HCT116 (cell line): Measurements from ENCODE around the gene FRMD4B. TPM values are rescaled to one million over a fixed set of nuclear protein-coding genes. Genes with fewer than 3 reads are reported as not detected.

Source experiments
- ATAC-seq: fragments of 200-7000 bp; cut with Tn5 transposase; 2 replicates; pipeline ENCODE4 v1.9.1; 2020; ENCODE audit warnings: mild to moderate bottlenecking, moderate library complexity
- BruUV-seq: library from RNA; stranded (reverse); fragments of 400-500 nt; replicated peaks from 2 replicates; lab custom pipeline; 2021; lab: Mats Ljungman, UMichigan
- CTCF ChIA-PET: fragments of 300-600 bp; sonication (Branson Sonifier 250); formaldehyde crosslinking; loops from one replicate; lab custom pipeline; 2021; ENCODE audit warnings: antibody characterized with exemption; lab: Charles Lee
- POLR2A ChIA-PET: fragments of 300-600, 350-600 bp; sonication (Branson Sonifier 250); formaldehyde crosslinking; loops from one replicate; lab custom pipeline; 2021; ENCODE audit warnings: antibody characterized with exemption; lab: Charles Lee
- RAD21 ChIA-PET, 2 experiments: fragments of 300-600 bp; sonication (Branson Sonifier 250); formaldehyde crosslinking; loops; one replicate each; lab custom pipeline; 2023; ENCODE audit warnings: low total read pairs in 2 of 2; ENCODE audit not compliant: uncharacterized antibody in 2 of 2, unreplicated experiment in 2 of 2, low non-redundant PET in 1 of 2; lab: Charles Lee
- DNase-seq: peaks from one replicate; pipeline ENCODE4 v3.0.0-alpha.2; 2010; ENCODE audit warnings: low read depth, low spot score
- H2AFZ ChIP-seq: fragments of 200-600 bp; shearing (Covaris generic), sonication (generic); 2 replicates; pipeline ENCODE4 v1.6.1; 2017; ENCODE audit warnings: low read depth, mixed run types, mixed read lengths, antibody characterized with exemption, low read length; ENCODE audit not compliant: poor library complexity, severe bottlenecking
- H3K27ac ChIP-seq: 2 replicates; pipeline ENCODE4 v1.5.1; 2012; ENCODE audit warnings: low read depth, low read length
- H3K27me3 ChIP-seq: fragments of 200-600 bp; sonication (generic); 2 replicates; pipeline ENCODE4 v1.6.1; 2016; ENCODE audit warnings: mixed run types, low read length, mixed read lengths; ENCODE audit not compliant: insufficient read depth
- H3K36me3 ChIP-seq, 2 experiments: fragments of 200-500 bp in 1 of 2; fragments of 200-600 bp in 1 of 2; sonication (Bioruptor generic) in 1 of 2; sonication (generic) in 1 of 2; 2 replicates each; pipeline versions ENCODE4 v1.5.1 to v1.6.1; 2014 to 2016; ENCODE audit warnings: low read length in 2 of 2, inconsistent platforms in 1 of 2, mixed read lengths in 1 of 2, mixed run types in 1 of 2; ENCODE audit not compliant: insufficient read depth in 2 of 2, control insufficient read depth in 1 of 2
- H3K4me1 ChIP-seq, 2 experiments: fragments of 200-600 bp in 1 of 2; sonication (generic) in 1 of 2; 2 replicates each; pipeline versions ENCODE4 v1.5.1 to v1.6.1; 2012 to 2017; ENCODE audit warnings: low read length in 2 of 2, inconsistent platforms in 1 of 2, mild to moderate bottlenecking in 1 of 2, mixed read lengths in 1 of 2, mixed run types in 1 of 2, moderate library complexity in 1 of 2; ENCODE audit not compliant: insufficient read depth in 2 of 2, control insufficient read depth in 1 of 2
- H3K4me2 ChIP-seq: fragments of 200-600 bp; sonication (generic); 2 replicates; pipeline ENCODE4 v1.6.1; 2017; ENCODE audit warnings: mixed run types, low read length, mixed read lengths
- H3K4me3 ChIP-seq, 2 experiments: fragments of 200-600 bp in 1 of 2; sonication (generic) in 1 of 2; replicated peaks in 1 of 2; 2 replicates each; pipeline ENCODE4 v1.5.1; 2011 to 2016; ENCODE audit warnings: low read length in 2 of 2, control low read depth in 1 of 2, low read depth in 1 of 2, mild to moderate bottlenecking in 1 of 2, mixed read lengths in 1 of 2, mixed run types in 1 of 2
- H3K79me2 ChIP-seq: fragments of 200-600 bp; sonication (generic); 2 replicates; pipeline ENCODE4 v1.6.1; 2017; ENCODE audit warnings: mild to moderate bottlenecking, mixed run types, low read length, moderate library complexity, mixed read lengths; ENCODE audit not compliant: insufficient read depth
- H3K9ac ChIP-seq: fragments of 200-600 bp; sonication (generic); 2 replicates; pipeline ENCODE4 v1.6.1; 2016; ENCODE audit warnings: low read length, mixed read lengths
- H3K9me2 ChIP-seq: fragments of 200-600 bp; sonication (generic), shearing (Covaris generic); 2 replicates; pipeline ENCODE4 v1.6.1; 2017; ENCODE audit warnings: mixed run types, mild to moderate bottlenecking, moderate library complexity; ENCODE audit not compliant: insufficient read depth
- H3K9me3 ChIP-seq, 2 experiments: fragments of 200-500 bp in 1 of 2; fragments of 200-600 bp in 1 of 2; sonication (Bioruptor generic) in 1 of 2; sonication (generic) in 1 of 2; 2 replicates each; pipeline ENCODE4 v1.6.1; 2014 to 2017; ENCODE audit warnings: low read length in 2 of 2, mixed read lengths in 2 of 2, inconsistent platforms in 1 of 2, low read depth in 1 of 2, mild to moderate bottlenecking in 1 of 2, mixed run types in 1 of 2, moderate library complexity in 1 of 2; ENCODE audit not compliant: control insufficient read depth in 1 of 2, insufficient read depth in 1 of 2
- H4K20me1 ChIP-seq: fragments of 200-600 bp; sonication (generic), shearing (Covaris generic); 2 replicates; pipeline ENCODE4 v1.6.1; 2017; ENCODE audit warnings: mixed run types, mild to moderate bottlenecking, moderate library complexity; ENCODE audit not compliant: insufficient read depth
- CBX3 ChIP-seq: IDR thresholded peaks from 2 replicates; pipeline ENCODE4 v1.6.1; 2012; ENCODE audit warnings: low read depth
- CEBPB ChIP-seq: IDR thresholded peaks from 2 replicates; pipeline ENCODE4 v1.6.1; 2012; ENCODE audit warnings: low read depth
- EGR1 ChIP-seq: IDR thresholded peaks from 2 replicates; pipeline ENCODE4 v1.6.1; 2012; ENCODE audit warnings: low read depth
- EZH2phosphoT487 ChIP-seq: fragments of 200-600 bp; IDR thresholded peaks from 2 replicates; pipeline ENCODE4 v1.6.1; 2018; ENCODE audit warnings: antibody characterized with exemption, borderline replicate concordance
- JUND ChIP-seq: IDR thresholded peaks from 2 replicates; pipeline ENCODE4 v1.6.1; 2012
- POLR2AphosphoS5 ChIP-seq: IDR thresholded peaks from 2 replicates; pipeline ENCODE4 v1.6.1; 2011; ENCODE audit warnings: mild to moderate bottlenecking, low read depth, low read length, moderate library complexity
- SIN3A ChIP-seq: IDR thresholded peaks from 2 replicates; pipeline ENCODE4 v1.6.1; 2012; ENCODE audit warnings: low read depth
- SP1 ChIP-seq: IDR thresholded peaks from 2 replicates; pipeline ENCODE4 v1.6.1; 2012; ENCODE audit warnings: low read depth
- SRF ChIP-seq: IDR thresholded peaks from 2 replicates; pipeline ENCODE4 v1.6.1; 2012; ENCODE audit warnings: low read depth
- TCF7L2 ChIP-seq: IDR thresholded peaks from 2 replicates; pipeline ENCODE4 v1.7.0; 2011; ENCODE audit warnings: borderline replicate concordance, inconsistent platforms; ENCODE audit not compliant: insufficient read depth, insufficient read length; ENCODE audit errors: extremely low read depth
- YY1 ChIP-seq: IDR thresholded peaks from 2 replicates; pipeline ENCODE4 v1.6.1; 2011; ENCODE audit warnings: low read length, low read depth, moderate library complexity, mild to moderate bottlenecking; ENCODE audit not compliant: insufficient replicate concordance; ENCODE audit errors: extremely low read depth
- ZNF274 ChIP-seq: fragments of 200-500 bp; sonication (Bioruptor generic); IDR thresholded peaks from 2 replicates; pipeline ENCODE4 v1.6.1; 2014; ENCODE audit warnings: mild to moderate bottlenecking, low read depth, low read length, inconsistent platforms
- intact Hi-C: fragments of 100-400 bp; cut with micrococcal nuclease; formaldehyde crosslinking; loops from 2 replicates; pipeline ENCODE4 v1.10.0; 2022
- total RNA-seq: library from RNA; stranded (reverse); gene quantifications from one replicate; pipeline ENCODE4 v1.2.1, GENCODE V29; 2021; ENCODE audit not compliant: unreplicated experiment
- TF ChIP-seq, protein P1 (sequence below): IDR thresholded peaks from 2 replicates; pipeline ENCODE4 v1.6.1; 2011; ENCODE audit warnings: mild to moderate bottlenecking, low read length, moderate library complexity; ENCODE audit not compliant: insufficient replicate concordance; ENCODE audit errors: extremely low read depth
- TF ChIP-seq, protein P2 (sequence below): IDR thresholded peaks from 2 replicates; pipeline ENCODE4 v1.6.1; 2012; ENCODE audit warnings: low read depth
- TF ChIP-seq, protein P3 (sequence below): IDR thresholded peaks from 2 replicates; pipeline ENCODE4 v1.6.1; 2012
- TF ChIP-seq, protein P4 (sequence below), 3 experiments: fragments of 200-600 bp in 1 of 3; sonication (generic) in 1 of 3; IDR thresholded peaks in 2 of 3; conservative IDR thresholded peaks in 1 of 3; 2 replicates each; pipeline ENCODE4 v1.5.1; 2012 to 2017; ENCODE audit warnings: low read depth in 2 of 3, low read length in 2 of 3, antibody characterized with exemption in 1 of 3, borderline replicate concordance in 1 of 3, control low read depth in 1 of 3, mild to moderate bottlenecking in 1 of 3, mixed read lengths in 1 of 3, mixed run types in 1 of 3, moderate library complexity in 1 of 3; ENCODE audit not compliant: insufficient read depth in 1 of 3

Gene FRMD4B
- total RNA-seq, 1 experiment from 2014 or later, result 2.0 TPM

DNA sequence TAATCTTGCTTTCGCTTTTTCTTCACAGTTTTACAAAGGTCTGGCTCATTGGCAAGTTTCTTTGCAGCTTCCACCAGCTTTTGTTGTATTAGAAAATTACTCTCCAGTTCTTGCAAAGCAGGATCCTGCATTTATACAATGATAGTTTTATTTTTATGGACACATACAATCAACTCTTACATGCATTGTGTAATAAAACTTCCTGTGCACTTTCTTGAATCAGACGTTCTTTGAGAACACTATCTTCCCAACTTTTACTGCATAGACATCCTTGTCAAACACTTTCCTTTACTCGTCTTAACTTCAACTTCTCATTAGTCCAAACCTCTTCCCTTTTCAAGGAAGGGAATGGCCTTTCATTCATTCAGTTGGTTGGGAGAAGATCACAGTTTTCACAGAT, 192.1 kb downstream of the FRMD4B start:
- H3K9me2 ChIP-seq, result no peaks in the 10 kb centered on the region
- no TSS peak for BruUV-seq
- H4K20me1 ChIP-seq, result no peaks in the 10 kb centered on the region
- H3K79me2 ChIP-seq, result no peaks in the 10 kb centered on the region
- no peak overlapping the region for H3K27ac ChIP-seq
- H3K9me3 ChIP-seq, result no peaks in the 10 kb centered on the region
- no peak overlapping the region for H3K4me3 ChIP-seq
- H3K9ac ChIP-seq, result no peak overlapping the region
- ChIA-PET POLR2A (no interaction called here), CTCF (no interaction called here), RAD21 (no interaction called here)
- no peak overlapping the region for H2AFZ ChIP-seq
- intact Hi-C loops, result no loop called here
- no peak for DNase-seq
- no peaks in the 10 kb centered on the region for H3K36me3 ChIP-seq
- no peak overlapping the region for H3K4me2 ChIP-seq
- no peaks in the 10 kb centered on the region for H3K4me1 ChIP-seq
- no peaks in the 10 kb centered on the region for H3K27me3 ChIP-seq
- TF ChIP-seq, protein P1, sequence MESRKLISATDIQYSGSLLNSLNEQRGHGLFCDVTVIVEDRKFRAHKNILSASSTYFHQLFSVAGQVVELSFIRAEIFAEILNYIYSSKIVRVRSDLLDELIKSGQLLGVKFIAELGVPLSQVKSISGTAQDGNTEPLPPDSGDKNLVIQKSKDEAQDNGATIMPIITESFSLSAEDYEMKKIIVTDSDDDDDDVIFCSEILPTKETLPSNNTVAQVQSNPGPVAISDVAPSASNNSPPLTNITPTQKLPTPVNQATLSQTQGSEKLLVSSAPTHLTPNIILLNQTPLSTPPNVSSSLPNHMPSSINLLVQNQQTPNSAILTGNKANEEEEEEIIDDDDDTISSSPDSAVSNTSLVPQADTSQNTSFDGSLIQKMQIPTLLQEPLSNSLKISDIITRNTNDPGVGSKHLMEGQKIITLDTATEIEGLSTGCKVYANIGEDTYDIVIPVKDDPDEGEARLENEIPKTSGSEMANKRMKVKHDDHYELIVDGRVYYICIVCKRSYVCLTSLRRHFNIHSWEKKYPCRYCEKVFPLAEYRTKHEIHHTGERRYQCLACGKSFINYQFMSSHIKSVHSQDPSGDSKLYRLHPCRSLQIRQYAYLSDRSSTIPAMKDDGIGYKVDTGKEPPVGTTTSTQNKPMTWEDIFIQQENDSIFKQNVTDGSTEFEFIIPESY, result no peak
- TF ChIP-seq, protein P2, sequence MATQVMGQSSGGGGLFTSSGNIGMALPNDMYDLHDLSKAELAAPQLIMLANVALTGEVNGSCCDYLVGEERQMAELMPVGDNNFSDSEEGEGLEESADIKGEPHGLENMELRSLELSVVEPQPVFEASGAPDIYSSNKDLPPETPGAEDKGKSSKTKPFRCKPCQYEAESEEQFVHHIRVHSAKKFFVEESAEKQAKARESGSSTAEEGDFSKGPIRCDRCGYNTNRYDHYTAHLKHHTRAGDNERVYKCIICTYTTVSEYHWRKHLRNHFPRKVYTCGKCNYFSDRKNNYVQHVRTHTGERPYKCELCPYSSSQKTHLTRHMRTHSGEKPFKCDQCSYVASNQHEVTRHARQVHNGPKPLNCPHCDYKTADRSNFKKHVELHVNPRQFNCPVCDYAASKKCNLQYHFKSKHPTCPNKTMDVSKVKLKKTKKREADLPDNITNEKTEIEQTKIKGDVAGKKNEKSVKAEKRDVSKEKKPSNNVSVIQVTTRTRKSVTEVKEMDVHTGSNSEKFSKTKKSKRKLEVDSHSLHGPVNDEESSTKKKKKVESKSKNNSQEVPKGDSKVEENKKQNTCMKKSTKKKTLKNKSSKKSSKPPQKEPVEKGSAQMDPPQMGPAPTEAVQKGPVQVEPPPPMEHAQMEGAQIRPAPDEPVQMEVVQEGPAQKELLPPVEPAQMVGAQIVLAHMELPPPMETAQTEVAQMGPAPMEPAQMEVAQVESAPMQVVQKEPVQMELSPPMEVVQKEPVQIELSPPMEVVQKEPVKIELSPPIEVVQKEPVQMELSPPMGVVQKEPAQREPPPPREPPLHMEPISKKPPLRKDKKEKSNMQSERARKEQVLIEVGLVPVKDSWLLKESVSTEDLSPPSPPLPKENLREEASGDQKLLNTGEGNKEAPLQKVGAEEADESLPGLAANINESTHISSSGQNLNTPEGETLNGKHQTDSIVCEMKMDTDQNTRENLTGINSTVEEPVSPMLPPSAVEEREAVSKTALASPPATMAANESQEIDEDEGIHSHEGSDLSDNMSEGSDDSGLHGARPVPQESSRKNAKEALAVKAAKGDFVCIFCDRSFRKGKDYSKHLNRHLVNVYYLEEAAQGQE, result no peak
- TF ChIP-seq, protein P3, sequence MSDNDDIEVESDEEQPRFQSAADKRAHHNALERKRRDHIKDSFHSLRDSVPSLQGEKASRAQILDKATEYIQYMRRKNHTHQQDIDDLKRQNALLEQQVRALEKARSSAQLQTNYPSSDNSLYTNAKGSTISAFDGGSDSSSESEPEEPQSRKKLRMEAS, result no peak
- no peak for TF ChIP-seq EGR1
- TF ChIP-seq JUND, result no peak
- TF ChIP-seq CEBPB, result no peak
- TF ChIP-seq TCF7L2, result no peak
- TF ChIP-seq, protein P4, sequence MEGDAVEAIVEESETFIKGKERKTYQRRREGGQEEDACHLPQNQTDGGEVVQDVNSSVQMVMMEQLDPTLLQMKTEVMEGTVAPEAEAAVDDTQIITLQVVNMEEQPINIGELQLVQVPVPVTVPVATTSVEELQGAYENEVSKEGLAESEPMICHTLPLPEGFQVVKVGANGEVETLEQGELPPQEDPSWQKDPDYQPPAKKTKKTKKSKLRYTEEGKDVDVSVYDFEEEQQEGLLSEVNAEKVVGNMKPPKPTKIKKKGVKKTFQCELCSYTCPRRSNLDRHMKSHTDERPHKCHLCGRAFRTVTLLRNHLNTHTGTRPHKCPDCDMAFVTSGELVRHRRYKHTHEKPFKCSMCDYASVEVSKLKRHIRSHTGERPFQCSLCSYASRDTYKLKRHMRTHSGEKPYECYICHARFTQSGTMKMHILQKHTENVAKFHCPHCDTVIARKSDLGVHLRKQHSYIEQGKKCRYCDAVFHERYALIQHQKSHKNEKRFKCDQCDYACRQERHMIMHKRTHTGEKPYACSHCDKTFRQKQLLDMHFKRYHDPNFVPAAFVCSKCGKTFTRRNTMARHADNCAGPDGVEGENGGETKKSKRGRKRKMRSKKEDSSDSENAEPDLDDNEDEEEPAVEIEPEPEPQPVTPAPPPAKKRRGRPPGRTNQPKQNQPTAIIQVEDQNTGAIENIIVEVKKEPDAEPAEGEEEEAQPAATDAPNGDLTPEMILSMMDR (IDR thresholded peaks at IDR 0.05 in 2 of 3, conservative IDR thresholded peaks at IDR 0.05 in 1 of 3; ENCODE audit: borderline replicate concordance in 1 of 3, insufficient read depth in 1 of 3, low read depth in 2 of 3, low read length in 2 of 3), result no peak
- TF ChIP-seq CBX3, result no peak
- no peak for TF ChIP-seq EZH2phosphoT487
- no peak for TF ChIP-seq SP1
- no peak for TF ChIP-seq YY1
- TF ChIP-seq ZNF274, result no peak
- no peak for TF ChIP-seq SRF
- TF ChIP-seq POLR2AphosphoS5, result no peak
- no peak for TF ChIP-seq SIN3A
- no peak for ATAC-seq
